ENCODE results near the gene PRELP.

DNA sequence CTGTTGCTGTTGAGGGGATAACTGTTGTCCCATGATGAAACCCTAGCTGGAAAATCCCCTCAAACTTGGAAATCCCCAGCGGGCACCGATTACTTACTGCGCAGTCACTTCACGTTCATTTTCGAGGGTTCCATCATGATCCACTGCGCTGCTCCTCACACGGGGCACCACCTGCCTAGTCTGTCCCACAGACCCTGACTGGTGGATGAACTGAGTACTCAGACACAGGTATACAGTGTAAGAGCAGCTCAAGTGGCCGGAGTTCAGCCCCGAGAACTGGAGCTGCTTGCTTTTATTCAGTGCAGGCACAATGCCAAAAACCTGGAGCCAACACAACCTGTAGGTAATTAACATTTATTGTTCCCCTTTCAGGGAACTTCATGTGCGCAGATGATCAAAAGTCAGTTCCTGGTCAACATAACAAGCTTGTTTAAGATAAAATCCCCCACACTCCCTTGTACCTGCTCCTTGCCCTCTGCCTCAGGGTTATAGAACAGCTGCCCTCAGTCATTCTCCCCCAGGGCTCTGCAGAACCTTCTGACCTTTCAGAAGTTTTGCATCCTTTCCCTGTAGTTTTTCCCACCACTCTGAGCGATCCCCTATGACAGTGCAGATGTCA, 46.5 kb upstream of the PRELP start:
- TF ChIP-seq FOXM1 (IDR thresholded peaks at IDR 0.05; ENCODE audit: borderline replicate concordance): no peak
- no peak for TF ChIP-seq FOXK2 (IDR thresholded peaks at IDR 0.05)
- no peak for TF ChIP-seq FOXA1 (IDR thresholded peaks at IDR 0.05)
- no peak for TF ChIP-seq BHLHE40 (IDR thresholded peaks at IDR 0.05; ENCODE audit: borderline replicate concordance)
- TF ChIP-seq ARNT (IDR thresholded peaks at IDR 0.05): no peak

Data from HEK293T (cell line).